Brain microvascular endothelial cell (primary cell): ENCODE results near the gene DBH.

Experiments
- DNase-seq: peaks from one replicate; pipeline ENCODE4 v3.0.0-alpha.2; 2020
- H3K27ac ChIP-seq: fragments of 250-450 bp; sonication (Bioruptor Pico); 2 replicates; pipeline ENCODE4 v1.5.1; 2020; ENCODE audit warnings: mild to moderate bottlenecking, moderate library complexity
- H3K27me3 ChIP-seq: fragments of 250-450 bp; sonication (Bioruptor Pico); replicated peaks from 2 replicates; pipeline ENCODE4 v1.5.1; 2020; ENCODE audit warnings: mild to moderate bottlenecking
- H3K36me3 ChIP-seq: fragments of 250-450 bp; sonication (Bioruptor Pico); replicated peaks from 2 replicates; pipeline ENCODE4 v1.5.1; 2020; ENCODE audit warnings: mild to moderate bottlenecking
- H3K4me3 ChIP-seq: 2 replicates; pipeline ENCODE4 v1.5.1; 2011; ENCODE audit warnings: low read depth, mild to moderate bottlenecking, control low read depth, low read length, moderate library complexity
- CTCF ChIP-seq: IDR thresholded peaks from 2 replicates; pipeline ENCODE4 v1.5.1; 2011; ENCODE audit warnings: low read depth, mild to moderate bottlenecking, moderate library complexity, low read length, control low read depth, inconsistent platforms; ENCODE audit errors: missing control alignments
- in situ Hi-C: cut with HindIII; loops from 2 replicates; pipeline ENCODE4 v1.10.0; 2017; ENCODE audit warnings: low sequenced_read_pairs, low pct_ligation_motif_present

The DBH gene

GRCh38 chr9:133629221-133630110, 6.7 kb upstream of the DBH start:
- Histone ChIP-seq H3K4me3 (no peak overlapping the region), H3K27me3 (no peaks in the 10 kb centered on the region), H3K36me3 (no peaks in the 10 kb centered on the region), H3K27ac (no peak overlapping the region)
- in situ Hi-C loops: no loop called here
- no peak for TF ChIP-seq CTCF
- DNase-seq: no peak

DNA sequence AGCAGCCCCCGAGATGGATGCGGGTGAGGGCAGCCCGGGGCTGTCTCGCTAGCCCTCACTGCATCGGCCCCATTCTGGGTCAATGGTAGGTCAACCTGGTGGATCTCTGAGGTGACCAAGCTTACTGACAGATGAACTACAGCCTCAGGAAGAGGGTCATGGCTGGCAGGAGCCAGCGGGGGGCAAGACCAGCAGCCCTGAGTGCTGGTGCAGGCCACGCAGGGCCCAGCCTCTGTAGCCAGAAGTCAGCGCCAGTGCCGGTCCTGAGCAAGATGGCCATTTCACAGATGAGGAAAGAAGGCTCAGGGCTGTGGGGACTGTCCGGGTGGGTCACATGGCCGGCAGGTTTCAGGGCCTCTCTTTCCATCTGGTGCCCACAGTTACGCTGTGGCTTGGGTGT, 5.1 kb upstream of the DBH start:
- in situ Hi-C loops: no loop called here
- no peak for TF ChIP-seq CTCF
- Histone ChIP-seq H3K36me3 (no peaks in the 10 kb centered on the region), H3K27ac (no peak overlapping the region), H3K27me3 (peaks cover 3% of the 10 kb centered on the region), H3K4me3 (no peak overlapping the region)
- DNase-seq: no peak

GRCh38 chr9:133632806-133633680, 3.1 kb upstream of the DBH start:
- H3K4me3 ChIP-seq: no peak overlapping the region
- no peak for DNase-seq
- peaks cover 9% of the 10 kb centered on the region for H3K27me3 ChIP-seq
- TF ChIP-seq CTCF: no peak
- H3K36me3 ChIP-seq: no peaks in the 10 kb centered on the region
- no peak overlapping the region for H3K27ac ChIP-seq
- in situ Hi-C loops: no loop called here

DNA sequence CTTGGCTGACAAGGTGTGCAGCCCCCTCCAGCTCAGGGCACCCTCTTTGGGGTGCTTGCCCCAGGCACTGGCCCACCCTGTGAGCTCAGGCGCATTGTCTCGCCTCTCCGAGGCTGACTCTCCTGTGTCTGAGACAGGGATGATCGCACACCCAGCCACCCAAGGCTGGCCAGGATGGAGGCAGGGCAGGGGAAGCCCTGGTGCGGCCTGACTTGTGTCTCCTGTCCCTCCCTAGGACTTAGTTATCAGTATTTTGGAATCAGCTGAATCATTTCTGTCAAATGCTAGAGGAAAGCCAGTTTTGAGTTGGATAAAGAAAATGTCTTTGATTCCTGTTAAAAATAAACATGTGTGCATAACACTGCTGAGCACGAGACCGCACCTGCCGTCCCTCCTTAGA, 2.5 kb upstream of the DBH start:
- peaks cover 10% of the 10 kb centered on the region for H3K27me3 ChIP-seq
- TF ChIP-seq CTCF: no peak
- no peak overlapping the region for H3K27ac ChIP-seq
- no peaks in the 10 kb centered on the region for H3K36me3 ChIP-seq
- in situ Hi-C loops: no loop called here
- no peak for DNase-seq
- H3K4me3 ChIP-seq: no peak overlapping the region

DNA sequence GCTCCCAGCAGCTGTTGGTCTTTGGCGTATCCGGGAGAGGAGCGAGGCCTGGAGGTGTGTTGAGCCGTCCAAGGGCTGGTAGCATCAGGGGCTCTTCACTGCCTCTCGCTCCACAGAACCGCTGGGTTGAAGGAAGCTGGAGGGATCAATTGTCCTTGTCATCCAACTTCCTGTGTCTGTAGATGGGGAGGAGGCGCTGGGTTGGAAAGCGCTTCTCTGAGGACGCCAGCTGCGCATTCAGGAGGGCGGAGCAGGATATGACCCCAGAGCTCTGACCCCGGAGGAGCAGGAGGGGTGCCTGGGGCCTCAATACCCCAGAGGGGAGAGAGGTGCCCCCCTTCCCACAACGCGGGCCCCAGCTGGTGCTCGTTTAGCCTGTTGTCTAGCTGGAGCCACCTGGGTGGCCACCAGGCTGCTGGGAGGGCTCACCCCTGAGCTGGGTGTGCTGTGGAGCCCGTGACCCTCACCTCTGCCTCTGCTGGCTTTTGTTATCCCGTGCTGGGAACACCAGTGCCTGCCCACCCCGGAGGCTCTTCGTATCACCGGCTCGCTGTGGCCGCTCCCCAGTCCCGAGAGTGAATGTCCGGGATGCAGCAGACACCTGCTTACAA, 2.0 kb upstream of the DBH start:
- no peak overlapping the region for H3K4me3 ChIP-seq
- TF ChIP-seq CTCF: no peak
- H3K27me3 ChIP-seq: peaks cover 11% of the 10 kb centered on the region
- in situ Hi-C loops: no loop called here
- no peaks in the 10 kb centered on the region for H3K36me3 ChIP-seq
- no peak for DNase-seq
- H3K27ac ChIP-seq: no peak overlapping the region
